Stimulated activated CD8-positive, alpha-beta memory T cell treated with anti-CD3 and anti-CD28 coated beads, Interleukin-12 subunit alpha, Interleukin-12 subunit beta, amount 100 ng/mL, for 1 hour (primary cell): ENCODE results near the gene GFRA1.

Experiments
- DNase-seq: peaks from one replicate; pipeline ENCODE4 v3.0.0-alpha.2; 2020; ENCODE audit warnings: low read depth

GFRA1 gene

DNA sequence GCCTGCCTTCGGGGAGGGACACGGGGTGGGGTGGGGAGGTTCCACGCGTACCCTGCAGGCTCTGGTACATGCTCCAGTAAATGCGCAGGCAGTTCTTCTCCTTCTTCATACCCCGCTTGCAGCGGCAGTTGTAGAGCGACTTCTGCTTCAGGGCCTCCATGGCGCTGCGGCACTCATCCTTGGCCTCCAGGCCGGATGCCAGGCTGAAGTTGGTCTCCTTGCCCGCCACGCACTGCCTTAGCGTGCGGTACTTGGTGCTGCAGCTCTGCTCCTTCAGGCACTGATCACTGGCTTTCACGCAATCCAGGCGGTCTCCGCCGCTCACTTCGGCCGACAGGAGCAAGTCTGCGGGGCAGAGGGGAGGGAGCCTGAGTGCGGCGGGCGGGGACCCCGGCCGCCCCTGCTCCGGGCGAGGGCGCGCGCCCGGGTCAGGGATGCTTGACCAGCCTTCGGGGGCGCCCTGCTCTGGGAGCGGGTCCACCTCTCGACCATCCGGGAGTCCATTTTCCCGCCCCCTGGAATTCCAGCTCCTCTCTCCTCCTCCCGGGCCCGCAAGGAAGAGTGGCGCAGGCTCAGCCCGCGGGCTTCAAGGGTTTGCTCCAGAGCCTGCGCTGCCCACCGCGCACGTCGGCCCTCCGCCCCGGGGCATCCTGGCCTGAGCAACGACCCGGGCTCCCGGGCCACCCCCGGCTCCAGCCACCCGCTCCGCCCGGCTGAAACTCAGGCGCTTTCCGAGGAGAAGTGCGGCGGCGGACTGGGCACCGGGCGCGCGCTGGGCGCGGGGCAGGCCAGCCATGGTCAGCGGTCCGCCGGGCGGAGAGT, 2.0 kb downstream of the GFRA1 start:
- DNase-seq, result no peak

DNA sequence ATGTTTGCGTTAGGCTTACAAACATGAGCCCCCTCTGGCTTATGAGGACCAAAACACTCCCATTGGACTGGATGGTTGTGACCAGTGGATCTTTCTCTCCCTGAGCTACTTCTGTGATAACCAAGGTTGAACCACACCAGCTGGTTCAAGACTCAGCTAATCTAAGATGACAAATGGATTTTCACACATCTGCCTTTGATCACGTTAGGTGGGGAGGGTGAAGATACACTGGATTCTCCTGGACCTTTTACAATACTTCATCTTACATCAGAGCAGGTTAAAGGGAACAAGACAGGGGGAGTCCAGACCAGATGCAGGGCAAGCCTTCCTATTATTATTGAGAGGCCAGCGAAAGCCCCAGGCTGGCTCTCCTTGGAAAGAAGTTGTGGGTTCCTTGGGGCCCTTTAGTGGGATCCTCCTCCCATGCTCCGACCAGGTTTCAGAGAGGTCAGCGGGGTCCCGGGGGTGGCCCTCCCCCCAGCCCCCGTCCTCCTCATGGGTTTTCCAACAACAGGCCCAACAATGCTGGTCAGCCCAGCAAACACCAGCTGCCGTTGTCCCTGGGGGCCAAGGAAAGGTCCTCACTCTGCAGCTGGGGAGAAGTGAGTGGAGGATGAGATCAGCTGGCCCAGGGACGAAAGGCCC, 2.8 kb downstream of the GFRA1 start:
- no peak for DNase-seq

GRCh38 chr10:116269619-116270018, 3.4 kb downstream of the GFRA1 start:
- DNase-seq, result no peak

GRCh38 chr10:116268976-116269375, 4.0 kb downstream of the GFRA1 start:
- no peak for DNase-seq

GRCh38 chr10:116265686-116266085, 7.3 kb downstream of the GFRA1 start:
- no peak for DNase-seq

- no peak for DNase-seq
These were observed 8.9 kb downstream of the GFRA1 start for GRCh38 chr10:116263870-116264655.

DNA sequence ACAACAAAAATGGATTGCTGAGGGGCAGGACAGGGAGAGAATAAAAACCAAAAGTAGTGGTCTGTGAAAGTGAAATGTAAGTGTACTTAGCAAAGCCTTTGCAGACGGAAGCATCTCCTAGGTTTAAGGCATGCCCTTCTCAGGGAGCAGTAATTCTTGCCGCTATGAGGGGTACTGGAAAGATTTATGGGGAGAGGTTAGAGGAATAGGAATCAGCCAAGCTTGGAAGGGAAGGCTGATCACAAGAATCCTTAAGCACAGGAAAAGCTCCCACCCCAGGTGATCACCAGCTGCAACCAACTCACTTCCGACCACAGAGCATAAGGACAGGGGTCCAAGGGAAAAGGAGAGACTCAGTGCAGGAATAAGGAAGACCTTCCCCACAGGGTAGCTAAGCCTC, 10.3 kb downstream of the GFRA1 start:
- no peak for DNase-seq

- DNase-seq, result no peak
These were observed 12.4 kb downstream of the GFRA1 start for GRCh38 chr10:116260599-116260998.

GRCh38 chr10:116259638-116260037, 13.4 kb downstream of the GFRA1 start:
- DNase-seq, result no peak

DNA sequence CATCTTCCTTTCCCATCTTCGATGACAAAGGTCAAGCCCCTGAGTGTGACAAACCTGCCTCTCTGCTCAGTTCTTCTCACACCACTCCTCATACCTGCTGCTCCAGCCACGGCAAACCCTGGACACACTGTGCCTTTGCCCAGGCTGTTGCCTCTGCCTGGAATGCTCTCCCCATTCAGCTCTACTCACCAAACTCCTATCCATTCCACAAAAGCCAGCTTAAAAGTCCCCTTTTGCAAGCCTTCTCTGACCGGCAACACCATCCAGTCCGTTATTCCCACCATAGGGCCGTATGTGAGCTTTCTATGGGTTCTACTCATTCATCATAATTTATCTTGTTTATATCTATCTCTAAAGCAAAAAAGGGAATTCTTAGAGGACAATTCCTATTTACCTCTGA, 15.2 kb downstream of the GFRA1 start:
- DNase-seq, result no peak

DNA sequence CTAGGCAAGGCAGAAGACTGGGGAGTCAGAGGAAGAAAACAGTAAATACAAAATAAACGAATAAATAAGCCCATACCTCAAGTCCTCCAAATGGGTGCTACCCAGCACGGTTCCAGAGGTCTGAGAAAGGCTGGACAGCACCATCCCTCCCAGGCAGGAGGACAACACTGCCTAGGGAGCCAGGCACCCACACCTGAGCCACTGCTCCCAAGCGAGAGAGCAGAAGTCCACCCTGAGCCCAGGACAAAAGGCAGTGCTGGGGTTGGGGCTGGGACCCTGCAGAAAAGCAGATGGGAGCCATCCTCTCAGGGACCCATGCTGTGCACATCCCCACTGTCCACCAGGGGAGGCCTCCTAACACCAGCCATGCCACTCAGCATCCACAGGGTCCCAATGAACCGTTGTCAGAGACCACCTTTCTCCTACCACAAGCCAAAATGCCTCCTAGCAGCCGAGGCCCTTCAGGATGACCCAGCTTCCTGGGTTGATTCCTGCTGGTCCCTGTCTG, 16.2 kb downstream of the GFRA1 start:
- DNase-seq, result no peak

DNA sequence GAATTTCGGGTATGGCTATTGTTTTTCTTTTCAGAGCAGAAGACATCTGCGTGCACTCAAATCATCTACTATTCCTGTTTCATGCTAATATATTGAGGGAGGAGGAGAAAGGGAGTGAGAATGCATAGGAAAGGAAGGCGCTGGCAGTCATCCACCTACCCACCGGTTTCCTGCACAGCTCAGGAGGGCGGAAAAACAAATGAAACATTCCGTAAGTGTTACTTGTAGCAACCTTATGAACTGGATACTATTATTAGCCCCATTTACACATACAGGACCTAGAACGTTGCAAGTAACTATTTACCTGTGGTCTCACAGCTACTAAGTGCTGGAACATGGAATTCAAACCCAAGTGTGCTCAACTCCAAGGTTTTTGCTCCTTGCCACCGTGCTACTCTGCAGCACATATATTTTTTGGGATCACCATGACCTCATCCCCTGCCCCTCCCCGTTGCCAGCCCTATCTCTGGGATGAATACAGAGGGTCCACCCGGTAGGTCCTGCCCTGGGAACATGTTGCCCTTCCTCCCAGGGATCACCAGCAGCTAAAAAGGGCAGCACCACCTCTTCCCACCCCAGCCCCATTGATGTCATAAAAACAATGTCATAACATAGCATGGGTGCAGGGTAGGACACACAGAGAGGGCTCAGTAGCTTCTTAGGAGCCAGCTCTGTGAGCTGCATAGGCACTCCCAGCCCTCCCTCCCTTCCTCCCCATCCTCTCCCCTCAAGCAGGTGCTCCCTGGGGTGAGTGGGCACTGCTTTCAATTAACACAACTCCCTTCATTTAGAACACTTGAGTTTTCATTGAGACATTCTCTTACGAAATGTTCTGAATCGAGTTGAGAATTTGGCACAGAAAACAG, 16.9 kb downstream of the GFRA1 start:
- no peak for DNase-seq

GRCh38 chr10:116254422-116255155, 18.4 kb downstream of the GFRA1 start:
- DNase-seq, result no peak

DNA sequence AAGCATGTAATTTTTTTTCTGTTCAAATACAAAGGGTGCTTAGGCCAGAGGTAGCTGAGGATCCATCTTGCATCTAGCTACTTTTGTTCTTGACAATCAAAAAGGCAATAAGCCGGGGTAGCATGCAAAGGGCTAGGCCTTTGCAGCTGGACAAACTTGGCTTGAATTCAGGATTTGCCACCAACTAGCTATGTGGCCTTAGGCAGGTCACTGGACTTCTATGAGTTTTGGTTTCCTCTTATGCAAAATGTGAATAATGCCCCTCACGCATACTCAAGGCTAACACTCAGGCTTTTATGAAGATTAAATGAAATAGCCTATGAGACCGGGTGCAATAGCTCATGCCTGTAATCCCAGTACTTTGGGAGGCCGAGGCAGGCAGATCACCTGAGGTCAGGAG, 19.3 kb downstream of the GFRA1 start:
- DNase-seq, result no peak

DNA sequence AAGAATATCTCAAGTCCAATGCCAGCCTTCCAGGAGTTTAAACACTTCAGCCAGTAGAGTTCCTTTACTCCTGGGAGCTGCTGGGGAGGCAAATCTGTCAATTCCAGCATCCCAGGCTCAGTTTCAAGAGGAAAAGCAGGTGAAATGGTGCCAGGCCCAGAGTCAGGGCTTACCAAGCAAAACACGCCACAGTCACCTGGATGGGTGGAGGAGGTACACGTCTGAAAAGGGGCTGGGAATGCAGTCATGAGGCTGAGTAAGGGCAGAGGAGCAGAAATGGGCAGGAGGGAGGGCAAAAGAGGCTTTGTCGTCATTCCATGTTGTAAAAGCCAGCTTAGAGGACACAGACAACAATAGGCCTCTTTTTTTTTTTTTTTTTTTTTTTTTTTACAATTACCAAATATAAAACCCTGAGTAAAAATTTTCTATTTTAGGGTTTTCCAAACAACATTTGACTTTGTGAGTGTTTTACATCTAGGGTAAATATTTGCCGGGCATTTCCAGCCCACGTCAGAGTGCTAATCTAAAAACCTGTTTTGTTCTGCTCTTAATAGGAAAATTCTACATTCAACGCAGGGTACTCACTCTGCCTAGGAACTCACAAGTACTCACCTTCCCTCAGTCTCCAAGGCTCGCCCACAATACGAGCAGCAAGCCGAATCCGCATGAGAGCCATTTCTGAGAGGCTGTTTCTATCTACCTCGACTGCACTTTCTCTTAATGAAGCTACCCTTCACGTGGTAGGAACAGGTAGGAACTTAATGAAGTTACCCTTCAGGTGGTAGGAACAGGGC, 21.2 kb downstream of the GFRA1 start:
- no peak for DNase-seq

GRCh38 chr10:116247691-116248090, 25.3 kb downstream of the GFRA1 start:
- no peak for DNase-seq

DNA sequence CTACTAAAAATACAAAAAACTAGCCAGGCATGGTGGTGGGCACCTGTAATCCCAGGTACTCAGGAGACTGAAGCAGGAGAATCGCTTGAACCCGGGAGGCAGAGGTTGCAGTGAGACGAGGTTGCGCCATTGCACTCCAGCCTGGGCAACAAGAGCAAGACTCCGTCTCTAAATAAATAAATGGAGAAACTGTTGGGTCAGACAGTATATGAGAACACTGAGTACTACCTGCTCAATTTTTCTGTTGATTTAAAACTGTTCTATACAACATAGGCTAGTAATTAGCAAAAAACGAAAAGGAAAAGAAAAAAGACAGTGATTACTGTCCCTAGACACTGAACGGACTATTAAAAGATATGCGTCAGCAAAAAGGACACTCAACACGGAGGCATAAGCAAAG, 26.7 kb downstream of the GFRA1 start:
- DNase-seq, result no peak

DNA sequence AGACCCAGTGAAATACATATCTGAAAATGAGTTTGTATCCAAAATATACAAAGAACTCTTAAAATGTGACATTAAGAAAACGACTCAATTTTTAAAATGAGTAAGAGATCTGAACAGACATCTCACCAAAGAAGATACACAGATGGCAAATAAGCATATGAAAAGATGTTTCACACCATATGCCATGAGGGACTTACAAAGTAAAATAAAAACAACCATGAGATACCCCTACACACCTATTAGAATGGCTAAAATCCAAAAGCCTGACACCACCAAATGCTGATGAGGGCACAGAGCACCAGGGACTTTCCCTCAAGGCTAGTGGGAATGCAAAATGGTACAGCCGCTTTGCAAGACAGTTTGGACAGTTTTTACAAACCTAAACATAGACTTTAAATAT, 27.9 kb downstream of the GFRA1 start:
- no peak for DNase-seq

- DNase-seq, result no peak
These were observed 31.2 kb downstream of the GFRA1 start for GRCh38 chr10:116241642-116242410.
